ENCODE results near the gene ZC3H7B. TPM values are rescaled to one million over a fixed set of nuclear protein-coding genes. Genes with fewer than 3 reads are reported as not detected.

Gene ZC3H7B
- total and polyA plus RNA-seq, 2 donors (not counting 3 experiments of a cell fraction or from before 2014, with no cell fraction given) = 66.8 to 95.9 TPM

DNA sequence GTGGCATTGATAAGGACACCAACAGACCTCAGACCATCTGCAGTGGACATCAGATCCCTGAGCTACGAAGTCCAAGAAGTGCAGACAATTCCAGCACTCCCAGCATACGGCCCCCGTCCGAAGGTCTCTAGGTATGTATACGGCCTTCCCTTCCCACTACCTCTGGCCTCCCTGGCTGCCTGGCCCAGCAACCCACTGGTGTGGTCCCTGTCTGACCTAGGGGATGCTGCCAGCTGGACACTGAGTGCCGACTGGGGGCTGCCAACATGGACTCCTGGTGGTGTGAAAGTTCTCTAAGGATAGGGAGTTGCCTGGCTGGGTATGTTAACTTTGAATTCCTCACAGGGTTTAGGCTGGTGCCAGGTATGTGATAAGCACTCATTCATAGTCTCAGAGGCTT lies 62.9 kb downstream of the ZC3H7B start:
- FAIRE-seq = no peak
- no peak for DNase-seq (ENCODE audit: low read depth, low spot score)
- no peaks in the 10 kb centered on the region for H3K9me1 ChIP-seq (replicated peaks; ENCODE audit: control insufficient read depth, extremely low read depth, insufficient read depth, low read length)
- no peaks in the 10 kb centered on the region for H3K9me3 ChIP-seq (replicated peaks; ENCODE audit: control insufficient read depth, insufficient read depth, low read length)
- no peak for TF ChIP-seq JUN (IDR thresholded peaks at IDR 0.05; ENCODE audit: borderline replicate concordance, insufficient read depth, insufficient read length, low read depth)
- TF ChIP-seq POLR2A (IDR thresholded peaks at IDR 0.05; ENCODE audit: low read depth, low read length) = no peak
- TF ChIP-seq GATA2 (IDR thresholded peaks at IDR 0.05; ENCODE audit: insufficient read depth, insufficient read length, low read depth, low read length) = no peak
- TF ChIP-seq FOS (IDR thresholded peaks at IDR 0.05; ENCODE audit: borderline replicate concordance, insufficient read depth, low read length) = no peak
- ChIA-PET CTCF (interaction anchor here (1.3 kb wide), 1 partner anchor 16 kb away, joined by 3 read pairs; no protein-coding TSS in a partner anchor), POLR2A (no interaction called here)
- peaks cover 0 to 5% of the 10 kb centered on the region in 2 experiments for H3K36me3 ChIP-seq (ENCODE audit: control insufficient read depth in 2 of 2, extremely low read depth in 1 of 2, insufficient read depth in 2 of 2, low read length in 2 of 2)
- intact Hi-C loops (cut with micrococcal nuclease) = loop anchor here (10.0 kb wide), 1 partner anchor 169 kb away; no protein-coding TSS in a partner anchor
- H2AFZ ChIP-seq (ENCODE audit: low read depth, low read length) = no peak overlapping the region
- no peak overlapping the region for H3K4me2 ChIP-seq (ENCODE audit: insufficient read depth, low read length)
- BruUV-seq (replicated peaks) = no TSS peak
- H4K20me1 ChIP-seq (replicated peaks; ENCODE audit: control insufficient read depth, extremely low read depth, insufficient read depth, low read length) = no peaks in the 10 kb centered on the region
- H3K27me3 ChIP-seq (ENCODE audit: control insufficient read depth in 2 of 2, insufficient read depth in 2 of 2, low read length in 2 of 2) = no peaks in the 10 kb centered on the region
- H3K27ac ChIP-seq (ENCODE audit: insufficient read depth, low read depth, low read length) = no peak overlapping the region
- no peaks in the 10 kb centered on the region for H3K79me2 ChIP-seq (ENCODE audit: control insufficient read depth, insufficient read depth, low read length)
- H3K9ac ChIP-seq (replicated peaks; ENCODE audit: extremely low read depth, insufficient read depth, low read length) = no peak overlapping the region
- no peak overlapping the region for H3K4me3 ChIP-seq (replicated peaks in 1 of 3; ENCODE audit: insufficient read depth in 1 of 3, low read depth in 1 of 3, low read length in 3 of 3)
- H3K4me1 ChIP-seq (ENCODE audit: control insufficient read depth, extremely low read depth, insufficient read depth, low read length) = peaks cover 7% of the 10 kb centered on the region
- dilution Hi-C loops (cut with MboI; ENCODE audit: extremely low pct_ligation_motif_present, low sequenced_read_pairs) = no loop called here

GRCh38 chr22:41364955-41365354 lies 63.6 kb downstream of the ZC3H7B start:
- no peaks in the 10 kb centered on the region for H3K9me3 ChIP-seq (replicated peaks; ENCODE audit: control insufficient read depth, insufficient read depth, low read length)
- DNase-seq (ENCODE audit: low read depth, low spot score) (no peak), FAIRE-seq (no peak)
- no peaks in the 10 kb centered on the region for H3K27me3 ChIP-seq (ENCODE audit: control insufficient read depth in 2 of 2, insufficient read depth in 2 of 2, low read length in 2 of 2)
- intact Hi-C loops (cut with micrococcal nuclease) = loop anchor here (5.0 to 10.0 kb wide), 2 partner anchors 78 to 170 kb away; partner anchors contain the start of gene RANGAP1
- TF ChIP-seq POLR2AphosphoS5 (IDR thresholded peaks at IDR 0.05; ENCODE audit: insufficient read depth, low read depth, low read length) (no peak), EZH2 (IDR thresholded peaks at IDR 0.05; ENCODE audit: borderline replicate concordance, low read depth, low read length, severe bottlenecking) (no peak), POLR2A (IDR thresholded peaks at IDR 0.05; ENCODE audit: low read depth, low read length) (no peak), JUN (IDR thresholded peaks at IDR 0.05; ENCODE audit: borderline replicate concordance, insufficient read depth, insufficient read length, low read depth) (no peak), GATA2 (IDR thresholded peaks at IDR 0.05; ENCODE audit: insufficient read depth, insufficient read length, low read depth, low read length) (no peak), MAX (IDR thresholded peaks at IDR 0.05; ENCODE audit: insufficient read depth, insufficient read length) (no peak), MYC (IDR thresholded peaks at IDR 0.05; ENCODE audit: low read depth, low read length) (no peak), FOS (IDR thresholded peaks at IDR 0.05; ENCODE audit: borderline replicate concordance, insufficient read depth, low read length) (no peak)
- TF ChIP-seq, protein P1, sequence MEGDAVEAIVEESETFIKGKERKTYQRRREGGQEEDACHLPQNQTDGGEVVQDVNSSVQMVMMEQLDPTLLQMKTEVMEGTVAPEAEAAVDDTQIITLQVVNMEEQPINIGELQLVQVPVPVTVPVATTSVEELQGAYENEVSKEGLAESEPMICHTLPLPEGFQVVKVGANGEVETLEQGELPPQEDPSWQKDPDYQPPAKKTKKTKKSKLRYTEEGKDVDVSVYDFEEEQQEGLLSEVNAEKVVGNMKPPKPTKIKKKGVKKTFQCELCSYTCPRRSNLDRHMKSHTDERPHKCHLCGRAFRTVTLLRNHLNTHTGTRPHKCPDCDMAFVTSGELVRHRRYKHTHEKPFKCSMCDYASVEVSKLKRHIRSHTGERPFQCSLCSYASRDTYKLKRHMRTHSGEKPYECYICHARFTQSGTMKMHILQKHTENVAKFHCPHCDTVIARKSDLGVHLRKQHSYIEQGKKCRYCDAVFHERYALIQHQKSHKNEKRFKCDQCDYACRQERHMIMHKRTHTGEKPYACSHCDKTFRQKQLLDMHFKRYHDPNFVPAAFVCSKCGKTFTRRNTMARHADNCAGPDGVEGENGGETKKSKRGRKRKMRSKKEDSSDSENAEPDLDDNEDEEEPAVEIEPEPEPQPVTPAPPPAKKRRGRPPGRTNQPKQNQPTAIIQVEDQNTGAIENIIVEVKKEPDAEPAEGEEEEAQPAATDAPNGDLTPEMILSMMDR (IDR thresholded peaks at IDR 0.05; ENCODE audit: extremely low read depth in 1 of 2, insufficient read depth in 1 of 2, low read depth in 1 of 2, low read length in 2 of 2) = no peak
- dilution Hi-C loops (cut with MboI; ENCODE audit: extremely low pct_ligation_motif_present, low sequenced_read_pairs) = no loop called here
- CTCF ChIA-PET = interaction anchor here (1.3 to 1.7 kb wide), 2 partner anchors 16 to 162 kb away, joined by 3 to 4 read pairs; no protein-coding TSS in a partner anchor
- no peak overlapping the region for H3K9ac ChIP-seq (replicated peaks; ENCODE audit: extremely low read depth, insufficient read depth, low read length)
- H3K9me1 ChIP-seq (replicated peaks; ENCODE audit: control insufficient read depth, extremely low read depth, insufficient read depth, low read length) = no peaks in the 10 kb centered on the region
- H3K27ac ChIP-seq (ENCODE audit: insufficient read depth, low read depth, low read length) = no peak overlapping the region
- no peak overlapping the region for H3K4me3 ChIP-seq (replicated peaks in 1 of 3; ENCODE audit: insufficient read depth in 1 of 3, low read depth in 1 of 3, low read length in 3 of 3)
- no peaks in the 10 kb centered on the region for H3K79me2 ChIP-seq (ENCODE audit: control insufficient read depth, insufficient read depth, low read length)
- POLR2A ChIA-PET = interaction anchor here (0.7 kb wide), 1 partner anchor 11 kb away, joined by 11 read pairs; no protein-coding TSS in a partner anchor
- H3K4me1 ChIP-seq (ENCODE audit: control insufficient read depth, extremely low read depth, insufficient read depth, low read length) = peaks cover 7% of the 10 kb centered on the region
- H3K36me3 ChIP-seq (ENCODE audit: control insufficient read depth in 2 of 2, extremely low read depth in 1 of 2, insufficient read depth in 2 of 2, low read length in 2 of 2) = peaks cover 0 to 4% of the 10 kb centered on the region in 2 experiments
- no peak overlapping the region for H2AFZ ChIP-seq (ENCODE audit: low read depth, low read length)
- H4K20me1 ChIP-seq (replicated peaks; ENCODE audit: control insufficient read depth, extremely low read depth, insufficient read depth, low read length) = no peaks in the 10 kb centered on the region
- H3K4me2 ChIP-seq (ENCODE audit: insufficient read depth, low read length) = no peak overlapping the region
- no TSS peak for BruUV-seq (replicated peaks)

All from endothelial cell of umbilical vein (primary cell).